ENCODE measurements around the gene ANGPTL8. TPM values are rescaled to one million over a fixed set of nuclear protein-coding genes. Genes with fewer than 3 reads are reported as not detected.

The ANGPTL8 gene
- total and polyA plus RNA-seq, 8 donors: 0.38 to 2.2 (median 1.4) TPM; not detected in 4

- H3K36me3 ChIP-seq: no peaks in the 10 kb centered on the region
- no peaks in the 10 kb centered on the region for H3K27me3 ChIP-seq
- H3K9me3 ChIP-seq: no peaks in the 10 kb centered on the region
- no peak for FAIRE-seq
- no peak for DNase-seq
- no peaks in the 10 kb centered on the region for H3K4me1 ChIP-seq
- peak in 1 of 4 donors; percentile 35 for ATAC-seq
- intact Hi-C loops (cut with DNase I): no loop called here
- WGBS, 2 donors: 75 to 85% methylated on average over 5 of the region's 5 CpGs
- TF ChIP-seq CTCF (IDR thresholded peaks at IDR 0.05): no peak
- no peak overlapping the region for H3K27ac ChIP-seq
- no peak overlapping the region for H3K4me3 ChIP-seq
Observed at GRCh38 chr19:11279505-11280236, 40.3 kb downstream of the ANGPTL8 start.

- H3K27me3 ChIP-seq: no peaks in the 10 kb centered on the region
- DNase-seq (no peak), FAIRE-seq (no peak), ATAC-seq (peak in 1 of 4 donors; percentile 13)
- 59 to 76% methylated on average over 11 of the region's 11 CpGs for WGBS, 2 donors
- no peak overlapping the region for H3K4me3 ChIP-seq
- intact Hi-C loops (cut with DNase I): no loop called here
- no peaks in the 10 kb centered on the region for H3K36me3 ChIP-seq
- TF ChIP-seq CTCF (IDR thresholded peaks at IDR 0.05): no peak
- no peak overlapping the region for H3K27ac ChIP-seq
- H3K9me3 ChIP-seq: no peaks in the 10 kb centered on the region
- H3K4me1 ChIP-seq: no peaks in the 10 kb centered on the region
Observed at GRCh38 chr19:11281356-11282049, 42.1 kb downstream of the ANGPTL8 start.

GRCh38 chr19:11284515-11284914 lies 45.1 kb downstream of the ANGPTL8 start:
- no peaks in the 10 kb centered on the region for H3K4me1 ChIP-seq
- no peaks in the 10 kb centered on the region for H3K27me3 ChIP-seq
- FAIRE-seq (no peak), DNase-seq (no peak), ATAC-seq (no peak)
- no peaks in the 10 kb centered on the region for H3K36me3 ChIP-seq
- intact Hi-C loops (cut with DNase I): no loop called here
- 73 to 82% methylated on average over 6 of the region's 6 CpGs for WGBS, 2 donors
- H3K27ac ChIP-seq: no peak overlapping the region
- no peaks in the 10 kb centered on the region for H3K9me3 ChIP-seq
- H3K4me3 ChIP-seq: no peak overlapping the region
- no peak for TF ChIP-seq CTCF (IDR thresholded peaks at IDR 0.05)

- Histone ChIP-seq H3K36me3 (no peaks in the 10 kb centered on the region), H3K4me3 (no peak overlapping the region), H3K27ac (no peak overlapping the region), H3K9me3 (no peaks in the 10 kb centered on the region), H3K27me3 (no peaks in the 10 kb centered on the region), H3K4me1 (no peaks in the 10 kb centered on the region)
- FAIRE-seq (no peak), ATAC-seq (peak in 1 of 4 donors; percentile 21), DNase-seq (no peak)
- intact Hi-C loops (cut with DNase I): no loop called here
- WGBS, 2 donors: 70 to 76% methylated on average over 6 of the region's 6 CpGs
- no peak for TF ChIP-seq CTCF (IDR thresholded peaks at IDR 0.05)
Observed at GRCh38 chr19:11286312-11286974, 47.0 kb downstream of the ANGPTL8 start.
